Erythroblast (primary cell): Measurements from ENCODE around the gene PFN3.

Experiments used
- GATA1 ChIP-seq: IDR thresholded peaks from 2 replicates; pipeline ENCODE4 v1.6.1; 2011; ENCODE audit warnings: low read depth, mild to moderate bottlenecking, control low read depth, low read length, moderate library complexity
- POLR2A ChIP-seq: IDR thresholded peaks from 2 replicates; pipeline ENCODE4 v1.6.1; 2011; ENCODE audit warnings: mild to moderate bottlenecking, low read length

- TF ChIP-seq POLR2A = no peak
- no peak for TF ChIP-seq GATA1
Measured at GRCh38 chr5:177445917-177446199, 45.4 kb upstream of the PFN3 start.
